K562 (cell line): ENCODE measurements around the gene HSPB7. TPM values are rescaled to one million over a fixed set of nuclear protein-coding genes. Genes with fewer than 3 reads are reported as not detected.

Source experiments
- ATAC-seq: fragments of 200-7000 bp; cut with Tn5 transposase; 3 replicates; pipeline ENCODE4 v1.9.1; 2020; ENCODE audit warnings: moderate library complexity
- BruUV-seq: library from RNA; stranded (reverse); fragments of 400-500 nt; replicated peaks from 2 replicates; lab custom pipeline; 2021; lab: Mats Ljungman, UMichigan
- CTCF ChIA-PET: fragments of 300-600 bp; formaldehyde crosslinking; extraction: SDS; loops from one replicate; lab custom pipeline; 2021; ENCODE audit warnings: low intra/inter-chr PET ratio; lab: Yijun Ruan, JAX
- POLR2A ChIA-PET: fragments of 300-600, 350-650 bp; sonication (Branson Sonifier 250); formaldehyde crosslinking; extraction: SDS; loops from one replicate; lab custom pipeline; 2021; ENCODE audit warnings: antibody characterized with exemption, inconsistent platforms; lab: Yijun Ruan, JAX
- DNase-seq, 4 experiments: peaks; one replicate each; pipeline versions ENCODE4 v3.0.0 to v3.0.0-alpha.2; 2011 to 2018; ENCODE audit warnings: low spot score in 3 of 4, mixed read lengths in 3 of 4; ENCODE audit errors: extremely low read depth in 1 of 4
- FAIRE-seq: peaks from 2 replicates; lab custom pipeline; 2011; peaks lifted over from hg19 to GRCh38; lab: Jason Lieb, UNC
- H2AFZ ChIP-seq: 2 replicates; pipeline ENCODE4 v1.6.0; 2011; ENCODE audit warnings: low read depth, low read length, control low read depth, inconsistent platforms
- H3K27ac ChIP-seq: fragments of 200-600 bp; 3 replicates; pipeline ENCODE4 v1.8.0; 2011; ENCODE audit warnings: low read depth, mild to moderate bottlenecking, control low read depth, inconsistent platforms, low read length, moderate library complexity, mixed read lengths; ENCODE audit errors: extremely low read depth
- H3K27me3 ChIP-seq, 2 experiments: fragments of 300-600 bp in 1 of 2; 2 replicates in 1 of 2; 3 replicates in 1 of 2; pipeline versions ENCODE4 v1.6.0 to v1.8.0; 2011; ENCODE audit warnings: inconsistent platforms in 2 of 2, low read length in 2 of 2, mild to moderate bottlenecking in 1 of 2, mixed read lengths in 1 of 2, moderate library complexity in 1 of 2; ENCODE audit not compliant: control insufficient read depth in 2 of 2, insufficient read depth in 2 of 2
- H3K36me3 ChIP-seq: fragments of 300-600 bp; 3 replicates; pipeline ENCODE4 v1.8.0; 2011; ENCODE audit warnings: mild to moderate bottlenecking, low read length, inconsistent platforms; ENCODE audit not compliant: control insufficient read depth, insufficient read depth
- H3K4me1 ChIP-seq, 2 experiments: fragments of 200-600 bp in 1 of 2; replicated peaks in 1 of 2; 2 replicates in 1 of 2; 3 replicates in 1 of 2; pipeline versions ENCODE4 v1.5.1 to v1.8.0; 2011; ENCODE audit warnings: inconsistent platforms in 2 of 2, low read length in 2 of 2, mild to moderate bottlenecking in 1 of 2, mixed read lengths in 1 of 2, moderate library complexity in 1 of 2; ENCODE audit not compliant: control insufficient read depth in 2 of 2, insufficient read depth in 2 of 2
- H3K4me2 ChIP-seq: 2 replicates; pipeline ENCODE4 v1.6.1; 2011; ENCODE audit warnings: low read length, control low read depth, inconsistent platforms, mixed read lengths; ENCODE audit not compliant: insufficient read depth
- H3K4me3 ChIP-seq: fragments of 200-600 bp; sonication (generic), shearing (Covaris generic); 2 replicates; pipeline ENCODE4 v1.5.1; 2016; ENCODE audit warnings: control low read depth, inconsistent platforms
- H3K79me2 ChIP-seq: fragments of 200-600 bp; 3 replicates; pipeline ENCODE4 v1.8.0; 2011; ENCODE audit warnings: low read length, inconsistent platforms; ENCODE audit not compliant: control insufficient read depth, insufficient read depth
- H3K9ac ChIP-seq, 2 experiments: 2 replicates each; pipeline versions ENCODE4 v1.6.0 to v1.6.1; 2011; ENCODE audit warnings: low read depth in 2 of 2, low read length in 2 of 2, control low read depth in 1 of 2, inconsistent platforms in 1 of 2, mild to moderate bottlenecking in 1 of 2, mixed read lengths in 1 of 2; ENCODE audit not compliant: insufficient read depth in 1 of 2
- H3K9me1 ChIP-seq: one replicate; pipeline ENCODE4 v1.6.0; 2011; ENCODE audit warnings: inconsistent platforms, mild to moderate bottlenecking, low read length, moderate library complexity; ENCODE audit not compliant: control insufficient read depth, insufficient read depth
- H3K9me3 ChIP-seq: replicated peaks from 2 replicates; pipeline ENCODE4 v1.5.1; 2011; ENCODE audit warnings: low read depth, low read length, inconsistent platforms; ENCODE audit not compliant: control insufficient read depth, insufficient read depth
- H4K20me1 ChIP-seq: replicated peaks from 2 replicates; pipeline ENCODE4 v1.6.1; 2011; ENCODE audit warnings: low read length, inconsistent platforms, mixed read lengths; ENCODE audit not compliant: control insufficient read depth, insufficient read depth
- CBX5 ChIP-seq: IDR thresholded peaks from 2 replicates; pipeline ENCODE4 v1.6.1; 2014; ENCODE audit warnings: low read depth, borderline replicate concordance
- CEBPG ChIP-seq, 3 experiments: fragments of 200-800 bp in 1 of 3; sonication (Bioruptor generic) in 1 of 3; sonication (generic) in 1 of 3; formaldehyde crosslinking in 1 of 3; IDR thresholded peaks in 2 of 3; conservative IDR thresholded peaks in 1 of 3; 2 replicates each; pipeline versions ENCODE4 v1.6.1 to v1.8.0; 2016 to 2022; ENCODE audit warnings: missing compliant biosample characterization in 2 of 3, missing genetic modification characterization in 2 of 3, mild to moderate bottlenecking in 1 of 3, missing genetic modification reagents in 1 of 3
- ZC3H4 ChIP-seq: sonication (generic); formaldehyde crosslinking; IDR thresholded peaks from 2 replicates; pipeline ENCODE4 v1.9.0; 2021; ENCODE audit warnings: missing genetic modification reagents, borderline replicate concordance
- ZNF695 ChIP-seq: fragments of 450-650 bp; formaldehyde crosslinking; IDR thresholded peaks from 2 replicates; pipeline ENCODE4 v1.4.0; 2020; ENCODE audit warnings: mild to moderate bottlenecking, moderate library complexity
- WGBS: fragments of 100-300 bp; shearing (Covaris generic); methylation state at CpG from one replicate; pipeline ENCODE4 v1.1.6; 2016; ENCODE audit warnings: low coverage, mixed read lengths; ENCODE audit not compliant: insufficient coverage; ENCODE audit errors: missing lambda C conversion rate; 5-methylcytosine and 5-hydroxymethylcytosine counted together
- in situ Hi-C: fragments of 300-500 bp; cut with MboI; formaldehyde crosslinking; loops from 4 replicates; pipeline ENCODE4 v1.15.0; 2018; ENCODE audit warnings: inconsistent platforms, mixed read lengths
- intact Hi-C: fragments of 100-400 bp; cut with micrococcal nuclease; formaldehyde crosslinking; loops from 2 replicates; pipeline ENCODE4 v1.14.2; 2022
- polyA plus RNA-seq, 8 experiments: library from polyadenylated mRNA; depleted of rRNA in 4 of 8; stranded (reverse) in 5 of 8; unstranded in 3 of 8; fragments of >200 nt; fragmentation: Nextera tagmentation in 2 of 8; fragmentation: Illumina TruSeq in 1 of 8; extraction: Ambion mirVana in 2 of 8; extraction: Trizol in 1 of 8; gene quantifications; 2 replicates each; pipeline versions ENCODE4 v1.2.1 to v1.2.3, GENCODE V29; 2011 to 2014; ENCODE audit warnings: inconsistent platforms in 1 of 8, missing spikeins in 1 of 8
- total RNA-seq, 7 experiments: library from RNA; depleted of rRNA in 6 of 7; stranded (reverse); fragments of >200 nt in 6 of 7; fragmentation: Illumina TruSeq in 2 of 7; extraction: Trizol in 2 of 7; gene quantifications; 2 replicates each; pipeline versions ENCODE4 v1.2.1 to v1.2.3, GENCODE V29; 2011 to 2021; ENCODE audit warnings: low replicate concordance in 1 of 7
- TF ChIP-seq, protein P1 (sequence below): sonication (generic); formaldehyde crosslinking; IDR thresholded peaks from 2 replicates; pipeline ENCODE4 v1.9.0; 2022; ENCODE audit warnings: mild to moderate bottlenecking, missing genetic modification reagents

HSPB7 gene
- total and polyA plus RNA-seq, 9 of the 15 experiments (the other 6 are each of a cell fraction or from before 2014, with no cell fraction given): 0.05 to 0.19 (median 0.07) TPM; not detected in 6

DNA sequence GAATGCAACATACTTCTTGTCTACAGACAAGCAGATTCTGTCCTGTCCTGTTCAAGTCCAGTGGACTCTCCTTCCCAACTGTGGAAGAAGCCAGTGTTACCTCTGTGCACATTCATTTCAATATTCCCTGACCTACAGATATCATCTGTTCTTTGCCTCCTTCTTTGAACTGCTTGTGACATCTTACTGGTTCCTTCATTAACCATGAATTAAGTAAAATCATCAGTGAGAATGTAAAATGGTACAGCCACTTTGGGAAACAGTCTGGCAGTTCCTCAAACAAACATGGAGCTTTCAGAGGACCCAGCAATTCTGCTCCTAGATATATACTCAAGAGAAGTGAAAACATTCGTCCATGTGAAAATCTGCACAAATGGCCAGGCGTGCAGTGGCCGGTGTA lies 7.0 kb downstream of the HSPB7 start:
- no peak for FAIRE-seq
- Histone ChIP-seq H4K20me1 (no peaks in the 10 kb centered on the region), H3K9ac (peak overlapping the region in 1 of 2 experiments; percentile 6; a peak in 1 of 4 replicates), H3K27me3 (peaks cover 0 to 3% of the 10 kb centered on the region in 2 experiments; a peak in 1 of 5 replicates), H3K4me3 (no peak overlapping the region), H3K36me3 (no peaks in the 10 kb centered on the region), H2AFZ (no peak overlapping the region), H3K27ac (no peak overlapping the region; the same call in 2 of the 3 replicates), H3K79me2 (no peaks in the 10 kb centered on the region), H3K4me1 (peaks cover 40 to 49% of the 10 kb centered on the region in 2 experiments), H3K4me2 (no peak overlapping the region), H3K9me1 (no peaks in the 10 kb centered on the region), H3K9me3 (no peaks in the 10 kb centered on the region)
- no TSS peak for BruUV-seq
- in situ Hi-C loops (loop anchor here (5.0 to 10.0 kb wide), 2 partner anchors 54 to 181 kb away; no protein-coding TSS in a partner anchor), intact Hi-C loops (no loop called here)
- TF ChIP-seq CBX5 (no peak), ZC3H4 (CRISPR knock-in tag) (no peak)
- CTCF ChIA-PET: interaction anchor here (2.6 to 6.1 kb wide), 3 partner anchors 21 to 177 kb away, joined by 14 to 53 read pairs (median 50); no protein-coding TSS in a partner anchor
- no peak for ATAC-seq
- 86% methylated on average over 3 of the region's 3 CpGs for WGBS
- POLR2A ChIA-PET: interaction anchor here (1.5 to 1.6 kb wide), 2 partner anchors 13 to 47 kb away, joined by 6 to 7 read pairs; no protein-coding TSS in a partner anchor
- DNase-seq: no peak

DNA sequence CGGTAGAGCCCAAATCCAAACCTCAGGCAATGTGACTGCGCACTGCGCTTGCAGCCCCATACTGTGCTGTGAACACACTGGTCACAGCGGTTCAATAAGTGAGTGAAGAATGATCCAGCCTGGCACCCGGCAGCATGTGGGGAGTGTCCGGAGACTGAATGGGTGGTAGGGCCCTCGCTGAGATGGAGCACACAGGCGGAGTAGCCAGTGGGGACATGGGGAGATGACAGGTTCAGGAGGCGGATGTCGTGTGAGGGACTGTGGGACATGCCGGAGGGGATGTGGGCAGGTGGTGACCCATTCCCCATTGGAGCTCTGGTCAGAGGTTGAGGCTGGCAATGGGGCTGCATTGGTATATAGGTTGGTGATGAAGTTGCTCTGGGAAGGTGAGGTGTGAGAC lies 8.2 kb downstream of the HSPB7 start:
- 78% methylated on average over 11 of the region's 11 CpGs for WGBS
- no peak overlapping the region; the same call in 1 of the 2 replicates for H2AFZ ChIP-seq
- H3K4me3 ChIP-seq: no peak overlapping the region
- H3K27ac ChIP-seq: no peak overlapping the region; the same call in 2 of the 3 replicates
- CTCF ChIA-PET: interaction anchor here (0.5 to 6.1 kb wide), 6 partner anchors 23 to 318 kb away, joined by 3 to 53 read pairs (median 9); no protein-coding TSS in a partner anchor
- H4K20me1 ChIP-seq: no peaks in the 10 kb centered on the region
- POLR2A ChIA-PET: interaction anchor here (0.7 to 1.6 kb wide), 4 partner anchors 9 to 475 kb away, joined by 3 to 7 read pairs (median 4); no protein-coding TSS in a partner anchor
- no peaks in the 10 kb centered on the region for H3K9me3 ChIP-seq
- peaks cover 34 to 38% of the 10 kb centered on the region in 2 experiments for H3K4me1 ChIP-seq
- BruUV-seq: no TSS peak
- H3K9ac ChIP-seq: peak overlapping the region in 1 of 2 experiments; percentile 13; a peak in 1 of 4 replicates
- no peaks in the 10 kb centered on the region for H3K79me2 ChIP-seq
- peaks cover 0 to 3% of the 10 kb centered on the region in 2 experiments; a peak in 1 of 5 replicates for H3K27me3 ChIP-seq
- FAIRE-seq: no peak
- no peak for DNase-seq
- ATAC-seq: no peak
- H3K9me1 ChIP-seq: no peaks in the 10 kb centered on the region
- in situ Hi-C loops: loop anchor here (5.0 to 10.0 kb wide), 2 partner anchors 55 to 183 kb away; no protein-coding TSS in a partner anchor
- intact Hi-C loops: loop anchor here (1.0 to 5.0 kb wide), 4 partner anchors 24 to 177 kb away; partner anchors contain the start of gene FAM131C
- H3K4me2 ChIP-seq: no peak overlapping the region
- H3K36me3 ChIP-seq: no peaks in the 10 kb centered on the region
- peak; percentile 2; the same call in 1 of the 2 replicates for TF ChIP-seq CEBPG (CRISPR knock-in tag; IDR thresholded peaks at IDR 0.05)
- TF ChIP-seq CEBPG (tag; conservative IDR thresholded peaks at IDR 0.05 in 1 of 2, IDR thresholded peaks at IDR 0.05 in 1 of 2): no peak
- no peak for TF ChIP-seq ZNF695
- TF ChIP-seq, protein P1, sequence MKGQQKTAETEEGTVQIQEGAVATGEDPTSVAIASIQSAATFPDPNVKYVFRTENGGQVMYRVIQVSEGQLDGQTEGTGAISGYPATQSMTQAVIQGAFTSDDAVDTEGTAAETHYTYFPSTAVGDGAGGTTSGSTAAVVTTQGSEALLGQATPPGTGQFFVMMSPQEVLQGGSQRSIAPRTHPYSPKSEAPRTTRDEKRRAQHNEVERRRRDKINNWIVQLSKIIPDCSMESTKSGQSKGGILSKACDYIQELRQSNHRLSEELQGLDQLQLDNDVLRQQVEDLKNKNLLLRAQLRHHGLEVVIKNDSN: peak; percentile 2; the same call in 1 of the 2 replicates
